Stimulated activated naive CD4-positive, alpha-beta T cell treated with Interleukin-2 at 50 U/mL for 16 hours (primary cell): Measurements from ENCODE around the gene USP10.

Experiments
- DNase-seq: peaks from one replicate; lab custom pipeline; 2025; lab: John Stamatoyannopoulos, UW

Gene USP10

DNA sequence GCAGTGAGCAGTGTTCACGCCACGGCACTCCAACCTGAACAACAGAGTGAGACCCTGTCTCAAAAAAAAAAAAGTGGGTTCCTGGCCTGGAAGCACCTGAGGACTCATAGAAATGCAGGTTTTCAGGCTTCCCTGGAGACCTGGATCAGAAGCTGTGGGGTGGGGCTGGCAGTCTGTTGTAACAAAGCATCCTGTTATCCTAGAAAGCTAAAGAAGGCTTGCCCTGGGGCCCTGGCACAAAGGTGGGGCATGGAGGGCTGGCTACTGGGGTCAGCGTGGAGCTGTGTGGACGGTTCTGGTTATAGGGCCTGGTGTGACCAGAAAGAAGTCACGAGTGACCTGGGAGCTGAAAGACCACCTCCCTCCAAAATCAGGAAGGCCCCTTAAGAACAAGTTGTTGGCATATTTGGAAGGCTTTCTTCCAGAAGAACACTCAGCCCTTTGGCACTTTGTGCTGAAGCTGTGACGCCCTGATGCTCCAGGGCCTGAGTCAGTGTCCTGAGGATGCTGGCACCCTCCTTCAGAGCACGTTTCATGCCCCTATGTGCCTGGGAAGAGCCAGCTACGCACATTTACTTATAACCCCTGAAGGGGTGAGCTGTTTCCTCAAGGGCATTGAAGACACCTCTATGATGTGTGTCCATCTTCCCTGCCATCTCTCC lies 126.2 kb downstream of the USP10 start:
- no peak for DNase-seq

DNA sequence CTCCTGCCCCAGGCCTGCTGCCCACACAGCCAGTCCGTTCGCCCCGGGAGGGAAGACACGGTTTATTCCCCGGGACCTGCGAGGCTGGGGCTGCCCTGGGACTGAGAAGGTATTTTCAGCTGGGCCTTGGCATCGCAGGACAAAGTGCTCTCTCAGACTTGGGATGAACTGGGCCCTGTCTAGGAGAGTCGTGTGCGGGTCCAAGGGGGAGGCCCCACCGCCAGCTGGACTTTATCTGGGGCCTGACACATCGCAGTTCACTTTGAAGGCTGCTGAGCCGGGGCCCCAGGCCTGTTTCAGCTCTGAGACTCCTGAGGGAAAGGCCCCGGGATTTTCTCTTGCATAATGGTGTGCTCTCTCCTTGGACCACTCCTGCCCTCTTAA lies 126.8 kb downstream of the USP10 start:
- DNase-seq, result no peak

DNA sequence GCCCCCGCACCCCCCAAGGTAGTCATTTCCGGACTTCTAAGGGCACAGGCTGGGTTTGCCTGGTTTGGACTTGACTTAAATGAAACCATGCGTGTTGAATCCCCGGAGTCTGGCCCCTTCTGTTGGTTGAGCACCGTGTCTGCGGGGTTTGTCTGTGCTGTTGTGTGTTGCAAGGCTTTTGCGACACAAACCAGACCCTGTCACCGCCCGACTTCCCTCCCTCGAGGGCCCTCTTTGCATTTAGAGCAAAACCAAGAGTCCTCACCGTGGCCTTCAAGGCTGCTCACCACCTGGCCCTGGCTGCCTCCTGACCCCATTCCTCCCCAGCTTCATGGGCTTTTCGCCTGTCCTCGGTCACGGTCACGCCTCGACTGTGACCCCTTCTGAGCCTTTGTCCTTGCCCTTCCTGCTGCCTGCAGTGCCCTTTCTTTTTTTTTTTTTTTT lies 127.4 kb downstream of the USP10 start:
- no peak for DNase-seq

DNA sequence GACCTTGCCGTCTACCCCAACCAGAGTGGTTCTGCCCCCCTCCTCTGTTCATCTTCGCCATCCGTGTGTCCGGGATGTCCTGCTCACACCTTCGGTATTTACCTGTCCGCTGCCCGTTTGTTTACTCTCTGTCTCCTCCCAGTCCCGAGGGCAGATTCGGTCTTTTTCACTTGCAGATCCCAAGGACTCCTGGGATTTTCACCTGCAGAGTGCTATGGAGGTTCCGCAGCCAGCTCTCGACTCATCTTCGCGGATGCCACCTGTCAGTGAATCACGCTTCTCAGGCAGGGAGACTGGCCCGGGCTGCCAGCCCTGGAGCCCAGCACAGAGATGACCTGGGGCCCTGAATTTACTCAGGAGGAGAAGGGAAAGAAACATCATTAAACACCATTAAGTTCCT lies 128.1 kb downstream of the USP10 start:
- no peak for DNase-seq

DNA sequence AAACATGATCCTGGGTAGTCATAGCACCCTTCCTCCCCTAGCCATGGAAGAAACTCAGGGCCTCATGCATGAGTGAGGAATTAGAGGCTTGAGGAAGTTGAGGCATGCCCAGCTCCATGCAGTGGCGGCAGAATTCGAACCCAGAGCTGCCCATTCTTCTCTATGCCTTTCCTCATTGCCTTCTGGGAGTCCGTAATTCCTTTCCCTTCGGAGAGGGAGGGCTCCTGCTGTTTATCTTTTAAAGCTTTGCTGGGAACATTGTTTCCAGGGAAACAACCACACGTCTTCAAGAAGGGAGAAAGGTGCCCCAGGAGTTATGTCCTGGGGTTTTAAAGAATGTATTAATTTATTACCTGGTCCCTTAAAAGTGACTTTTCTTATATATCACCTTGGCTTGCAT lies 128.5 kb downstream of the USP10 start:
- no peak for DNase-seq
